HepG2 (cell line): ENCODE results near the gene MARCO. TPM values are rescaled to one million over a fixed set of nuclear protein-coding genes. Genes with fewer than 3 reads are reported as not detected.

Experiments used
- ATAC-seq: fragments of 200-7000 bp; cut with Tn5 transposase; 3 replicates; pipeline ENCODE4 v1.9.1; 2020; ENCODE audit warnings: mild to moderate bottlenecking, moderate library complexity
- BruUV-seq: library from RNA; stranded (reverse); fragments of 400-500 nt; replicated peaks from 2 replicates; lab custom pipeline; 2021; lab: Mats Ljungman, UMichigan
- CTCF ChIA-PET: fragments of 300-600 bp; formaldehyde crosslinking; extraction: SDS; loops from one replicate; lab custom pipeline; 2021; ENCODE audit warnings: low total read pairs, inconsistent platforms, low intra/inter-chr PET ratio; lab: Yijun Ruan, JAX
- POLR2A ChIA-PET: fragments of 350-600 bp; sonication (Branson Sonifier 250); formaldehyde crosslinking; loops from one replicate; lab custom pipeline; 2020; ENCODE audit warnings: antibody characterized with exemption, inconsistent platforms; lab: Yijun Ruan, JAX
- DNase-seq: peaks from one replicate; pipeline ENCODE4 v3.0.0-alpha.2; 2015; ENCODE audit warnings: low spot score
- FAIRE-seq: peaks from 3 replicates; lab custom pipeline; 2011; peaks lifted over from hg19 to GRCh38; lab: Jason Lieb, UNC
- H2AFZ ChIP-seq: one replicate; pipeline ENCODE4 v1.6.1; 2011; ENCODE audit warnings: low read length, inconsistent platforms
- H3K27ac ChIP-seq: fragments of 300-600 bp; 3 replicates; pipeline ENCODE4 v1.8.0; 2011; ENCODE audit warnings: mixed run types, mild to moderate bottlenecking, mixed read lengths, low read length, inconsistent platforms; ENCODE audit not compliant: insufficient read depth; ENCODE audit errors: extremely low read length
- H3K27me3 ChIP-seq, 2 experiments: fragments of 200-600 bp in 1 of 2; 2 replicates in 1 of 2; 3 replicates in 1 of 2; pipeline versions ENCODE4 v1.6.0 to v1.8.0; 2011; ENCODE audit warnings: low read length in 2 of 2, mild to moderate bottlenecking in 2 of 2, moderate library complexity in 2 of 2, inconsistent platforms in 1 of 2; ENCODE audit not compliant: insufficient read depth in 2 of 2, control insufficient read depth in 1 of 2
- H3K36me3 ChIP-seq, 2 experiments: fragments of 200-600 bp in 1 of 2; replicated peaks in 1 of 2; 2 replicates in 1 of 2; 3 replicates in 1 of 2; pipeline versions ENCODE4 v1.5.1 to v1.8.0; 2011; ENCODE audit warnings: low read length in 2 of 2, inconsistent platforms in 1 of 2; ENCODE audit not compliant: insufficient read depth in 2 of 2, control insufficient read depth in 1 of 2
- H3K4me1 ChIP-seq: 2 replicates; pipeline ENCODE4 v1.5.1; 2012; ENCODE audit warnings: low read length, inconsistent platforms; ENCODE audit not compliant: insufficient read depth
- H3K4me2 ChIP-seq: 2 replicates; pipeline ENCODE4 v1.6.0; 2011; ENCODE audit warnings: low read depth, low read length, inconsistent platforms
- H3K4me3 ChIP-seq, 3 experiments: fragments of 200-600 bp in 1 of 3; sonication (generic), shearing (Covaris generic) in 1 of 3; replicated peaks in 1 of 3; 2 replicates each; pipeline ENCODE4 v1.5.1; 2011 to 2016; ENCODE audit warnings: low read length in 3 of 3, inconsistent platforms in 2 of 3, low read depth in 2 of 3, mild to moderate bottlenecking in 2 of 3, control low read depth in 1 of 3, mixed read lengths in 1 of 3; ENCODE audit not compliant: insufficient read depth in 1 of 3
- H3K79me2 ChIP-seq: one replicate; pipeline ENCODE4 v1.6.1; 2011; ENCODE audit warnings: low read length, inconsistent platforms; ENCODE audit not compliant: insufficient read depth
- H3K9ac ChIP-seq: 2 replicates; pipeline ENCODE4 v1.6.0; 2011; ENCODE audit warnings: mild to moderate bottlenecking, low read depth, low read length, inconsistent platforms; ENCODE audit not compliant: insufficient read depth
- H3K9me3 ChIP-seq: 2 replicates; pipeline ENCODE4 v1.5.1; 2012; ENCODE audit warnings: mild to moderate bottlenecking, low read length
- H4K20me1 ChIP-seq: 2 replicates; pipeline ENCODE4 v1.6.0; 2011; ENCODE audit warnings: inconsistent platforms, mild to moderate bottlenecking, low read length, moderate library complexity; ENCODE audit not compliant: insufficient read depth
- HNF4G ChIP-seq, 2 experiments: sonication (generic) in 1 of 2; formaldehyde crosslinking in 1 of 2; IDR thresholded peaks; 2 replicates each; pipeline versions ENCODE4 v1.4.0 to v1.6.1; 2011 to 2020; ENCODE audit warnings: borderline replicate concordance in 2 of 2, low read depth in 2 of 2, mild to moderate bottlenecking in 2 of 2, low read length in 1 of 2, missing genetic modification reagents in 1 of 2, moderate library complexity in 1 of 2
- NAIF1 ChIP-seq: sonication (generic); formaldehyde crosslinking; IDR thresholded peaks from 2 replicates; pipeline ENCODE4 v1.5.0; 2020; ENCODE audit warnings: mild to moderate bottlenecking, missing genetic modification reagents, borderline replicate concordance
- ONECUT2 ChIP-seq: sonication (generic); formaldehyde crosslinking; IDR thresholded peaks from 2 replicates; pipeline ENCODE4 v1.4.0; 2020; ENCODE audit warnings: missing genetic modification reagents
- PTBP1 ChIP-seq: fragments of 200-400 bp; formaldehyde crosslinking; IDR thresholded peaks from 2 replicates; pipeline ENCODE4 v1.6.1; 2018; ENCODE audit warnings: low read length, low read depth; ENCODE audit not compliant: poor library complexity, severe bottlenecking
- RAD51 ChIP-seq: fragments of 450-650 bp; IDR thresholded peaks from 2 replicates; pipeline ENCODE4 v1.6.1; 2016; ENCODE audit warnings: borderline replicate concordance
- RARA ChIP-seq: IDR thresholded peaks from 2 replicates; pipeline ENCODE4 v1.6.1; 2016; ENCODE audit warnings: missing genetic modification reagents, missing compliant biosample characterization
- XBP1 ChIP-seq: sonication (generic); formaldehyde crosslinking; IDR thresholded peaks from 2 replicates; pipeline ENCODE4 v1.5.0; 2020; ENCODE audit warnings: missing genetic modification reagents
- ZFP62 ChIP-seq: sonication (generic); formaldehyde crosslinking; IDR thresholded peaks from 2 replicates; pipeline ENCODE4 v1.4.0; 2020; ENCODE audit warnings: missing genetic modification reagents
- ZNF34 ChIP-seq: sonication (generic); formaldehyde crosslinking; IDR thresholded peaks from 2 replicates; pipeline ENCODE4 v1.4.0; 2020; ENCODE audit warnings: mild to moderate bottlenecking, missing genetic modification reagents, borderline replicate concordance
- ZNF547 ChIP-seq: sonication (generic); formaldehyde crosslinking; IDR thresholded peaks from 2 replicates; pipeline ENCODE4 v1.5.1; 2020; ENCODE audit warnings: mild to moderate bottlenecking, missing genetic modification reagents
- ZNF747 ChIP-seq: sonication (generic); formaldehyde crosslinking; IDR thresholded peaks from 2 replicates; pipeline ENCODE4 v1.8.1; 2023; ENCODE audit warnings: missing genetic modification reagents, mild to moderate bottlenecking, borderline replicate concordance
- ZSCAN25 ChIP-seq: sonication (generic); formaldehyde crosslinking; IDR thresholded peaks from 2 replicates; pipeline ENCODE4 v1.8.0; 2022; ENCODE audit warnings: mild to moderate bottlenecking, missing genetic modification reagents
- WGBS: methylation state at CpG from one replicate; pipeline ENCODE4 v1.1.6; 2017; ENCODE audit warnings: low lambda C conversion rate; 5-methylcytosine and 5-hydroxymethylcytosine counted together
- in situ Hi-C: cut with HindIII; loops from 2 replicates; pipeline ENCODE4 v1.10.0; 2017; ENCODE audit warnings: low pct_unique_long_range_greater_than_20kb; ENCODE audit not compliant: extremely low pct_ligation_motif_present
- intact Hi-C: fragments of 100-400 bp; cut with micrococcal nuclease; formaldehyde crosslinking; loops from one replicate; pipeline ENCODE4 v1.10.0; 2022; ENCODE audit not compliant: unreplicated experiment
- polyA plus RNA-seq, 8 experiments: library from polyadenylated mRNA; depleted of rRNA in 3 of 8; stranded (reverse) in 7 of 8; unstranded in 1 of 8; fragments of >200 nt; fragmentation: Illumina TruSeq in 4 of 8; extraction: Trizol in 4 of 8; gene quantifications; 2 replicates each; pipeline versions ENCODE4 v1.2.1 to v1.2.3, GENCODE V29; 2011 to 2016; ENCODE audit warnings: low read depth in 4 of 8, missing spikeins in 1 of 8, mixed read lengths in 1 of 8; ENCODE audit not compliant: insufficient read depth in 1 of 8
- total RNA-seq, 5 experiments: library from RNA; depleted of rRNA; stranded (reverse); fragments of >200 nt; fragmentation: Illumina TruSeq; extraction: Trizol; gene quantifications; 2 replicates each; pipeline ENCODE4 v1.2.3, GENCODE V29; 2016; ENCODE audit warnings: low read depth in 1 of 5
- TF ChIP-seq, protein P1 (sequence below): sonication (generic); formaldehyde crosslinking; IDR thresholded peaks from 2 replicates; pipeline ENCODE4 v1.4.0; 2020; ENCODE audit warnings: missing genetic modification reagents

The MARCO gene
- total and polyA plus RNA-seq, 2 of the 13 experiments (the other 11 are each of a cell fraction or from before 2014, with no cell fraction given): not detected

- in situ Hi-C loops (no loop called here), intact Hi-C loops (no loop called here)
- H3K36me3 ChIP-seq: no peaks in the 10 kb centered on the region
- 0 out of 5 replicates have a peak, but pooled peaks cover 2 to 6% of the 10 kb centered on the region in 2 experiments for H3K27me3 ChIP-seq
- H2AFZ ChIP-seq: no peak overlapping the region
- no peaks in the 10 kb centered on the region for H3K9me3 ChIP-seq
- TF ChIP-seq ONECUT2 (CRISPR knock-in tag): no peak
- TF ChIP-seq RARA (CRISPR knock-in tag): no peak
- TF ChIP-seq ZSCAN25 (CRISPR knock-in tag): no peak
- TF ChIP-seq RAD51: no peak
- no peak for TF ChIP-seq PTBP1
- no peak for TF ChIP-seq ZNF34 (CRISPR knock-in tag)
- TF ChIP-seq ZNF547 (CRISPR knock-in tag): no peak
- TF ChIP-seq, protein P1, sequence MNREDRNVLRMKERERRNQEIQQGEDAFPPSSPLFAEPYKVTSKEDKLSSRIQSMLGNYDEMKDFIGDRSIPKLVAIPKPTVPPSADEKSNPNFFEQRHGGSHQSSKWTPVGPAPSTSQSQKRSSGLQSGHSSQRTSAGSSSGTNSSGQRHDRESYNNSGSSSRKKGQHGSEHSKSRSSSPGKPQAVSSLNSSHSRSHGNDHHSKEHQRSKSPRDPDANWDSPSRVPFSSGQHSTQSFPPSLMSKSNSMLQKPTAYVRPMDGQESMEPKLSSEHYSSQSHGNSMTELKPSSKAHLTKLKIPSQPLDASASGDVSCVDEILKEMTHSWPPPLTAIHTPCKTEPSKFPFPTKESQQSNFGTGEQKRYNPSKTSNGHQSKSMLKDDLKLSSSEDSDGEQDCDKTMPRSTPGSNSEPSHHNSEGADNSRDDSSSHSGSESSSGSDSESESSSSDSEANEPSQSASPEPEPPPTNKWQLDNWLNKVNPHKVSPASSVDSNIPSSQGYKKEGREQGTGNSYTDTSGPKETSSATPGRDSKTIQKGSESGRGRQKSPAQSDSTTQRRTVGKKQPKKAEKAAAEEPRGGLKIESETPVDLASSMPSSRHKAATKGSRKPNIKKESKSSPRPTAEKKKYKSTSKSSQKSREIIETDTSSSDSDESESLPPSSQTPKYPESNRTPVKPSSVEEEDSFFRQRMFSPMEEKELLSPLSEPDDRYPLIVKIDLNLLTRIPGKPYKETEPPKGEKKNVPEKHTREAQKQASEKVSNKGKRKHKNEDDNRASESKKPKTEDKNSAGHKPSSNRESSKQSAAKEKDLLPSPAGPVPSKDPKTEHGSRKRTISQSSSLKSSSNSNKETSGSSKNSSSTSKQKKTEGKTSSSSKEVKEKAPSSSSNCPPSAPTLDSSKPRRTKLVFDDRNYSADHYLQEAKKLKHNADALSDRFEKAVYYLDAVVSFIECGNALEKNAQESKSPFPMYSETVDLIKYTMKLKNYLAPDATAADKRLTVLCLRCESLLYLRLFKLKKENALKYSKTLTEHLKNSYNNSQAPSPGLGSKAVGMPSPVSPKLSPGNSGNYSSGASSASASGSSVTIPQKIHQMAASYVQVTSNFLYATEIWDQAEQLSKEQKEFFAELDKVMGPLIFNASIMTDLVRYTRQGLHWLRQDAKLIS (CRISPR knock-in tag): no peak
- TF ChIP-seq NAIF1 (CRISPR knock-in tag): no peak
- TF ChIP-seq ZFP62: no peak
- TF ChIP-seq XBP1: no peak
- TF ChIP-seq ZNF747: no peak
- TF ChIP-seq HNF4G (IDR thresholded peaks at IDR 0.05; ENCODE audit: borderline replicate concordance, low read depth, low read length): no peak
- no peak for TF ChIP-seq HNF4G (CRISPR knock-in tag; IDR thresholded peaks at IDR 0.05; ENCODE audit: borderline replicate concordance, low read depth)
- H3K79me2 ChIP-seq: no peaks in the 10 kb centered on the region
- no peak overlapping the region for H3K4me3 ChIP-seq
- H3K9ac ChIP-seq: no peak overlapping the region
- no peak for FAIRE-seq
- no peak overlapping the region for H3K4me2 ChIP-seq
- no peak overlapping the region for H3K27ac ChIP-seq
- no TSS peak for BruUV-seq
- no peak for ATAC-seq
- no peaks in the 10 kb centered on the region for H3K4me1 ChIP-seq
- no peak for DNase-seq
- no peaks in the 10 kb centered on the region for H4K20me1 ChIP-seq
- ChIA-PET POLR2A (no interaction called here), CTCF (no interaction called here)
- 0% methylated on average over 3 of the region's 3 CpGs for WGBS
These were observed 23.7 kb downstream of the MARCO start for GRCh38 chr2:118965737-118966136.
